Prostate gland (tissue), 2 donors: ENCODE measurements around the gene XYLT2. TPM values are rescaled to one million over a fixed set of nuclear protein-coding genes. Genes with fewer than 3 reads are reported as not detected.
A peak's percentile ranks its signal among the peaks of the same experiment; 100 is the strongest.

Experiments
- DNase-seq: peaks from one replicate; pipeline ENCODE4 v3.0.0-alpha.2; 2019; ENCODE audit warnings: low spot score
- H3K27ac ChIP-seq, 2 donors: fragments of 200-600 bp; sonication (generic); 2 replicates each; pipeline ENCODE4 v1.5.1; 2017 to 2019
- H3K27me3 ChIP-seq: fragments of 200-600 bp; sonication (generic); replicated peaks from 2 replicates; pipeline ENCODE4 v1.5.1; 2019; ENCODE audit not compliant: insufficient read depth
- H3K36me3 ChIP-seq, 2 donors: fragments of 200-600 bp; sonication (generic); 1 replicate in 1 of 2; 2 replicates in 1 of 2; pipeline versions ENCODE4 v1.5.1 to v1.8.1; 2017 to 2019
- H3K4me1 ChIP-seq: fragments of 200-600 bp; sonication (generic); replicated peaks from 2 replicates; pipeline ENCODE4 v1.5.1; 2019
- H3K4me3 ChIP-seq, 2 donors: fragments of 200-600 bp; sonication (generic); 2 replicates each; pipeline ENCODE4 v1.5.1; 2017 to 2019
- H3K9me3 ChIP-seq: fragments of 200-600 bp; sonication (generic); 2 replicates; pipeline ENCODE4 v1.5.1; 2017
- CTCF ChIP-seq, 4 experiments: fragments of 200-600 bp in 2 of 4; fragments of 450-650 bp in 2 of 4; sonication (generic) in 2 of 4; IDR thresholded peaks; 1 replicate in 3 of 4; 2 replicates in 1 of 4; pipeline ENCODE4 v1.5.1; 2016 to 2019; ENCODE audit warnings: antibody characterized with exemption in 4 of 4, mild to moderate bottlenecking in 2 of 4, moderate library complexity in 2 of 4
- POLR2A ChIP-seq: fragments of 450-650 bp; IDR thresholded peaks from one replicate; pipeline ENCODE4 v1.6.1; 2016; ENCODE audit warnings: antibody characterized with exemption, mild to moderate bottlenecking
- POLR2AphosphoS5 ChIP-seq: sonication (generic); formaldehyde crosslinking; IDR thresholded peaks from one replicate; pipeline ENCODE4 v1.6.1; 2017; ENCODE audit warnings: antibody characterized with exemption
- whole genome bisulfite sequencing: methylation state at CpG from one replicate; pipeline ENCODE4 v1.1.5; 2018; 5-methylcytosine and 5-hydroxymethylcytosine counted together
- intact Hi-C: fragments of 100-400 bp; cut with DNase I; formaldehyde crosslinking; loops from one replicate; pipeline ENCODE4 v1.14.2; 2022
- total RNA-seq, 2 donors: library from RNA; depleted of rRNA; stranded (reverse); fragments of >200 nt; gene quantifications; one replicate each; pipeline ENCODE4 v1.1.0, GENCODE V29; 2016

XYLT2 gene
- total RNA-seq, 2 donors from 2014 or later = 44.8 to 49.8 TPM

- TF ChIP-seq POLR2A (no peak), CTCF (IDR thresholded peaks at IDR 0.05) (no peak), POLR2AphosphoS5 (no peak)
- H3K27me3 ChIP-seq = no peaks in the 10 kb centered on the region
- WGBS = 86% methylated on average over 2 of the region's 2 CpGs
- DNase-seq = no peak
- H3K9me3 ChIP-seq = no peaks in the 10 kb centered on the region
- intact Hi-C loops = no loop called here
- H3K4me3 ChIP-seq = no peak overlapping the region
- no peaks in the 10 kb centered on the region for H3K4me1 ChIP-seq
- H3K36me3 ChIP-seq = peaks cover 11 to 14% of the 10 kb centered on the region in 2 donors
- H3K27ac ChIP-seq = no peak overlapping the region
These were observed 27.8 kb downstream of the XYLT2 start for GRCh38 chr17:50373705-50374104.

- DNase-seq = no peak
- intact Hi-C loops = no loop called here
These were observed 30.1 kb downstream of the XYLT2 start for GRCh38 chr17:50375858-50376538.

GRCh38 chr17:50379351-50380132 is 33.6 kb downstream of the XYLT2 start:
- no peak for DNase-seq
- Histone ChIP-seq H3K27me3 (no peaks in the 10 kb centered on the region), H3K27ac (no peak overlapping the region), H3K4me3 (no peak overlapping the region), H3K36me3 (peaks cover 0 to 7% of the 10 kb centered on the region in 2 donors), H3K9me3 (no peaks in the 10 kb centered on the region), H3K4me1 (no peaks in the 10 kb centered on the region)
- intact Hi-C loops = no loop called here
- WGBS = 93% methylated on average over 6 of the region's 6 CpGs
- TF ChIP-seq CTCF (IDR thresholded peaks at IDR 0.05) (no peak), POLR2AphosphoS5 (no peak), POLR2A (no peak)

More at GRCh38 chr17:50375858-50376538, 30.1 kb downstream of the XYLT2 start:
- TF ChIP-seq POLR2A (no peak), POLR2AphosphoS5 (no peak), CTCF (IDR thresholded peaks at IDR 0.05) (no peak)
- H3K9me3 ChIP-seq = no peaks in the 10 kb centered on the region
- no peaks in the 10 kb centered on the region for H3K36me3 ChIP-seq
- H3K4me1 ChIP-seq = no peaks in the 10 kb centered on the region
- no peaks in the 10 kb centered on the region for H3K27me3 ChIP-seq
- 67% methylated on average over 5 of the region's 5 CpGs for WGBS
- H3K4me3 ChIP-seq = no peak overlapping the region
- H3K27ac ChIP-seq = no peak overlapping the region

- 86% methylated on average over 13 of the region's 13 CpGs for WGBS
- no peaks in the 10 kb centered on the region for H3K9me3 ChIP-seq
- H3K27me3 ChIP-seq = no peaks in the 10 kb centered on the region
- DNase-seq = no peak
- H3K4me1 ChIP-seq = no peaks in the 10 kb centered on the region
- intact Hi-C loops = no loop called here
- no peak overlapping the region for H3K27ac ChIP-seq
- H3K36me3 ChIP-seq = peaks cover 0 to 7% of the 10 kb centered on the region in 2 donors
- TF ChIP-seq POLR2A (no peak), CTCF (IDR thresholded peaks at IDR 0.05) (peak in 1 of 4 experiments; percentile 6)
- H3K4me3 ChIP-seq = no peak overlapping the region
These were observed 34.7 kb downstream of the XYLT2 start for GRCh38 chr17:50380369-50381259.
